DMS114 treated with DMSO at 0.1 percent for 48 hours (cell line): ENCODE data around the gene GTF2H2.
"Not testable (repeated sequence)": the region's sequence is repeated elsewhere in the genome, so short reads cannot be mapped to it uniquely, and the experiment has no call there.

Source experiments
- DNase-seq: peaks from one replicate; lab custom pipeline; 2025; ENCODE audit not compliant: unreplicated experiment; lab: John Stamatoyannopoulos, UW

The GTF2H2 gene

DNA sequence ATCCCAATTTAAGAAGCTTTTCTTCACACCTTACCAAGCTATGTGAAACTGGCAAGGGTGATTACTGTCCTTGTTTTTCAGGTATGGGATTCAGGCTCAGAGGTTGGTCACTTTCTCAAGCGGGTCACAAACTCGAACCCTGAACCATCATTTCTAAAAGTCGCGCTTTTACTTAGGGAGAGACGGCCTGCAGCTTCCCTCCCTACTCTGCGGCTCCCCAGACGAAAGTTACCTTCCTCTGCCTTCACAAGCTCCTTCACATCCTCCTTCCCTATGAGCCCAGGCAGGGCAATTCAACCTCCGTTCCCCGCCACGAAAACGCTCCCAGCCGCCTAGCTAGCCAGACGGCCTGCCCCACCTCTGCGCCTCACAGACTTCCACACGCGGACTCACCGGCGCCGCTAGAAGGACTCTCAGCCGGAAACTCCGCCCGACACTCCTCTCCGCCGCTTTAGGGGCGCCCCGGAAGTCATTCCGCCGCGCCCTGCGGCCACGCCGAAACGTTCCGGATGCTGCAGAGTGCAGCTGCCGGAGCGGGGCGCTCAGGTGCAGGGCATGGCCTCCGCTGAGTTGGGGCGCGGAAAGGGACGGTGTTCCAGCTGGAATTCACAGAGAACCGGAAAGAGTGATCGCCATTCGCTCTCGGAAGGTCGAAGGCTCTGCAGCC lies at the start of gene GTF2H2:
Gene GTF2H2 (minus strand): TSS at position 415 of the 667 bp plus-strand sequence. CDS start 4,913 bp downstream, outside the sequence.
- not testable (repeated sequence) for DNase-seq

- not testable (repeated sequence) for DNase-seq
Measured at GRCh38 chr5:71109730-71110275, 42.3 kb upstream of the GTF2H2 start.

DNA sequence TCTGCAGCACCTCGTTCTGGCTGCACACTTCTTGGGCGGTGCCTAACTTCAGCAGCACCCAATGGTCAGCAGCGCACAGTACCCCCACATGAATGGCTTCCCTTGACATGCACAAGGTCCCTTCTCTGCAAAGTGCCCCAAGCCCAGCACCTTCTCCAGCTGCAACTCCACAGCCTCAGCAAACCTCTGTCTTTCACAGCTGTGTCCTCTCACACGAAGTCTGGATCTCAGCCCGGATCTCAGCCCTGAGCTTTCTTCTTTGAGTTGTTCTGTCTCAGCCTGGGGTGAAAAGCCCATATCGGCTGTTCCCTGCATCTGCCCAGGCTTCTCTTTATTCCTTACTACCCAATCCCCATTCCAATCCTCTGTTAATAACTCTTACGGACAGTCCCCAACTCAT lies 32.5 kb upstream of the GTF2H2 start:
- DNase-seq: not testable (repeated sequence)

- not testable (repeated sequence) for DNase-seq
Measured at GRCh38 chr5:71097930-71098203, 30.4 kb upstream of the GTF2H2 start.

DNA sequence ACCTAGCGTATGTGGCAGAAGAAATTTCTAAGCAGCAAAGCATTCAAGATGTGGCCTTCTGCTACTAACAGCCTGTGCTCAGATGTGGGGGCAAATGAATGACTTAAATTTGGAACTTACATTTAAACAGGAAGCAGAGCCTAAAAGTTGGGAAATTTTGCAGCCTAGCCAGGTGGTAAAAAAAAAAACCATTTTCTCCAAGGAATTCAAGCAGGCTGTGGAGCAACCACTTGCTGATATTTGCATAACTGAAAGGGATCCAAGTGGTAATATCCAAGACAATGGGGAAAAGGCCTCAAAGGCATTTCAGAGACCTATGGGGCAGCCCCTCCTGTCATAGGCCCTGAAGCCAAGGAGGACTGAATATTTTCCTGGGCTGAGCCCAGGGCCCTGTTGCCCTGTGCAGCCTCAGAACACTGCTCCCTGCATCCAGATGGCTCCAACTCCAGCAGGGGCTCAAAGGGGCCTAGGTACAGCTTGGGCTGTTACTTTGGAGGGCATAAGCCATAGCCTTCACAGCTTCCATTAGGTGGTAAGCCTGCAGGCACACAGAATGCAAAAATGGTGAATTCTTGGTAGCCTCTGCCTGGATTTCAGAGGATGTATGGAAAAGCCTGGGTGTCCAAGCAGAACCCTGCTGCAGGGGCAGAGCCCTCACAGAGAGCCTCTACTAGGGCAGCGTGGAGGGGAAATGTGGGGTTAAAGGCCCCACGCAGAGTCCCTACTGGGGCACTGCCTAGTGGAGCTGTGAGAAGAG lies 29.9 kb upstream of the GTF2H2 start:
- not testable (repeated sequence) for DNase-seq

DNA sequence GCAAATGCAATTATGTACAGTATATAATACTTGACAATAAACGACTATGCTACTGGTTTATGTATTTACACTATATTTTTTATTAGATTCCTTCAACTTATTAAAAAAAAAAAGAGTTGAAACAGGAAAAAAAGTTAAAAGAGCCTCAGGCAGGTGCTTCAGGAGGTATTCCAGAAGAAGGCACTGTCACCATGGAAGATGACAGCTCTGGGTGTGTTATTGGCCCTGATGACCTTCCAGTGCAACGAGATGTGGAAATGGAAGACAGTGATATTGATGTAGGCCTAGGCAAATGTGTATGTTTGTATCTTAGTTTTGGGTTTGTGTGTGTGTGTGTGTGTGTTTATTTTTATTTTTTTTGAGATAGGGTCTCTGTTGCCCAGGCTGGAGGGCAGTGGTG lies 22.3 kb upstream of the GTF2H2 start:
- not testable (repeated sequence) for DNase-seq

DNA sequence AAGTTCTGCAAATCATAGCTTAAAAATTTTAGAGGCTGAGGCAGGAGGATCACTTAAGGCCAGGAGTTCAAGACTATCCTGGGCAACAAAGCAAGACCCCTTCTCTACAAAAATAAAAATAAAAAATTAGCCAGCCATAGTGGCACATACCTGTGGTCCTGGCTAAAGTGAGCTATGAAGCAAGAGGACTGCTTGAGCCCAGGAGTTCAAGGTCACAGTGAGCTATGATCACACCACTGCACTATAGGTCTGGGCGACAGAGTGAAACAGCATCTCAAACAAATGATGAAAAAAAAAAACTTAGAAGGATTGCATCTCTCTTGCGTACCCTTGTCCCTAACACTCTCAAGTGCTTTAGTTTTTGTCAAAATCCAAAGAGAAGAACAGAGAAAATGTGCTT lies 21.3 kb upstream of the GTF2H2 start:
- DNase-seq: not testable (repeated sequence)

- not testable (repeated sequence) for DNase-seq
Measured at GRCh38 chr5:71086145-71086544, 18.7 kb upstream of the GTF2H2 start.

DNA sequence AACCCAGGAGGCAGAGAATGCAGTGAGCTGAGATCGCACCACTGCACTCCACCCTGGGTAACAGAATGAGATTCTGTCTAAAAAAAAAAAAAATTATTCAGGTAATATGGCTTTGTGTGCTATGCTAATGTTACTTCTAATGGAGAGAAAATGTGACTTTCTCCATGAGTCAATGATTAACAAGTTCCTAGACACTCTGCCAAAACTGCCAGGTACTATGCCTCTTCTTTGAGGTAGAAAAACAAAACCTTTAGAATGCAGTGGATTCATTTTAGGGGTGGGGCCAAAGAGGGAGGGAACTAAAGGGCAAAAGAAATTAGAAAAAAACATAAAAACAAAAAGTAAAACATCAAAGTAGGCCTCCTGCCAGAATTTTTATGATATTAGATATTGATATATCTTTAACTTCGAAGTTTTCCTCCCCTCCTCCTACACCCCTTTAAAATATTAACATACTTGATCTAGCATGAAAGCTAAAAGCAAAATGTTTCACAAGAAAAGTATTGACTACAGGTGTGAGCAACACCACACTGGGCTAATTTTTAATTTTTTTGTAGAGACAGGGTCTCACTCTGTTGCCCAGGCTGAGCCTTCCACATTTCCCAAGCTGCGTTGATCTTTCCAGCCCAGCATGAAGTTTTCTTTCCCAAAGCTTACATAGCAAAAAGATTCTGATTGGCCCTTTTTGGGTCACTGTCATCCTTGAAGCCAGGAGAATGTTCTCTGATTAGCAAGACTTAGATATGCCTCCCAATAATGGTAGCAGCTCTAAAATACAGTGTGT lies 17.0 kb upstream of the GTF2H2 start:
- DNase-seq: not testable (repeated sequence)

DNA sequence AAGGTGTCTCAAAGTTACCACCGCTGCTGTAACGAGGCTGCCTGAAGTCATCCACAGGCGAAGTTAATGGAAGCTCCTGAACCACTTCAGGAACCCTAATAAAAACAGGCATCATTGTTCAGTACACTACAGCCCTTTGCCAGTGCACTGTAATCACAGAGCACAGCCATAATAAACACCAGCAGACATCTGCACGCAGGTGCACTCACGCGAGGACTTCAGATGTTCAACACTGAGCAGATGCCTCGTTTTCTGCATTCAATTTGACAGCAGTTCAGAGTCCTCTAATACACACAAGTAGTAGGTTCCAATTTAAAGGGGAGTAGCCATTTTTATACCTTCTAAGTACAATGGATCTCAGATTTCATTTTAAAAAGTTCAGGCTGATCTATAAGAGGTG lies 15.4 kb upstream of the GTF2H2 start:
- not testable (repeated sequence) for DNase-seq

DNA sequence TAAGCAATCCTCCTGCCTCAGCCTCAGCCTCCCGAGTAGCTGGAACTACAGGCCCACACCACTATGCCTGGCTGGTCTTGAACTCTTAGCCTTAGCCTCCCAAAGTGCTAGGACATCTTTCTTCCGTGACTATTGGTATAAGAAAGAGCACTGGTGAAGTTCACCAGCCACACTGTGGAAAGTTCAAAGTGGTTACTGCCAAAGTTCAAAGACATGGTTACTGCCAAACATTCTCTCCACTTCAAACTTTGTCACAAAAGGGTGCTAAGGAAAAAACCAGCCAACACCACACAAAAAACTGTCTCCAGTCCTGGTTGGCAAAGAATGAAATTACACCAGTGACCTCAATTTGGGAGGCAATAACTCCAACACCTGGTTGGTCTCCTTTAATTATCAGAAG lies 14.9 kb upstream of the GTF2H2 start:
- DNase-seq: not testable (repeated sequence)

DNA sequence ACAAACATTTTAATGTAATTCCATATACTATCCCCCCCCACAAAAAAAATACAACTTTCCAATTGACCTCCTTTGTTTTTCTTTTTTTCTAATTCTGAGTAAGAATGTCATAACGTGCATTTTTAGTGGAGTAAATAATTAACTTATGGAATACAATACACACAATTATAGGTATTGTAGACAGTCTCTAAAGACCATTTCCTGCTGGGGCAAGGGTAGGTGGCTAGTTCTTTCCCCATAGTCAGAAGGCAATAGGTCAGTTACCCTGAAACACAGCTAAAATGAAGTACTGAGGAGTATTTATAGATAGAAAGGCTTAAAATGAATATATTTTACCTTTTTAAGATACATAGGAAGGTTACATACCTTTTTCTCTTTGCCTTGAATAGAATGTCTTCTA lies 6.2 kb downstream of the GTF2H2 start:
- DNase-seq: not testable (repeated sequence)

DNA sequence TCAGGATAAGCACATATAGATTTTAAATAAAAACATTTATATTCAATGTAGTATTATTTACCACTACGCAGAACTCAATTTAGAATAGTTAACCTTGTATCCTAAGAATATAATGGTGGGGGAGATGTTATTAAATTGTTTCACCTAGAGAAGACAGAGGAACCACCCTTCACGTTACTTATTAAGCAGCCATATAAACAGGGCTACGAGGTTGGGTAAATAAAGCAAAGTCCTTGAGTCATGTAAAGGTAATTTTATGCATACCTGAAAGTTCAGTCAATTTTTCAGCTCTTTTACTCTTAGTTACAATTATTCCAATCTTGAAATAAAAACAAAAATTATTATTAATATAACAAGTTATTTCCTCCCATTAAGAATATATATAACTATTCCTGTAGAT lies 8.1 kb downstream of the GTF2H2 start:
- not testable (repeated sequence) for DNase-seq

DNA sequence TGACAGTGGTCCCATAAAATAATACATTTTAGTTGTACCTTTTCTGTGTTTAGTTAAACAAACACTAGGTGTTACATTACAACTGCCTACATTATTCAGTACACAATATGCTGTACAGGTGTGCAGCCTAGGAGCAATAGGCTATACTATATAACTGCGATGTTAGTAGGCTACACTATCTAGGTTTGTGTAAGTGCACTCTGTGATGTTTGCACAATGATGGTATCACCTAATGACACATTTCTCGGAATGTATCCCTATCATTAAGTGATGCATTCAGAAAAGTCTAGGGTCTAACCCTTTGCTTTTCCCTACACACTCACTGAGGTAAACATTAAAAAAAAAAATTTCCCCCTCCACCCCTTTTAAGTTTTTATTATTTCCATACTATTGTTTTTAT lies 22.7 kb downstream of the GTF2H2 start:
- DNase-seq: not testable (repeated sequence)

DNA sequence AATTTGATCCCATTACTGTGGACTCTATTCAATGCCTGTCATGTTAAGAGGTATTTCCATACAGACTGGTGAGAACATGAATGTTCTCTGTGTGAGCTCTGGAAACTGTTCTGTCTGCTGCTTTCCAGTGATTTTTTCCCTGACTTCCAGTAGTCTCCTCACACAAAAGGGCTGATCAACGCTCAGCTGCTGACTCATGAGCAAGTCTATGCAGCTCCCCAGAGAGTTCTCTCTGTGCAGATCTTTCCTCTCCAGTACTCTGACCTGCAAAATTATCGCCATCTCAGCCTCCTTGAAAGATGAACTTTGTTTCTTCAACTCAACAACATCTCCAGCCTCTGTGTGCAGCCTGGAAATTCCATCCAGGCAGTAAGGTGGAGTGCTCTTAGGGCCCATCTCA lies 23.3 kb downstream of the GTF2H2 start:
- not testable (repeated sequence) for DNase-seq

DNA sequence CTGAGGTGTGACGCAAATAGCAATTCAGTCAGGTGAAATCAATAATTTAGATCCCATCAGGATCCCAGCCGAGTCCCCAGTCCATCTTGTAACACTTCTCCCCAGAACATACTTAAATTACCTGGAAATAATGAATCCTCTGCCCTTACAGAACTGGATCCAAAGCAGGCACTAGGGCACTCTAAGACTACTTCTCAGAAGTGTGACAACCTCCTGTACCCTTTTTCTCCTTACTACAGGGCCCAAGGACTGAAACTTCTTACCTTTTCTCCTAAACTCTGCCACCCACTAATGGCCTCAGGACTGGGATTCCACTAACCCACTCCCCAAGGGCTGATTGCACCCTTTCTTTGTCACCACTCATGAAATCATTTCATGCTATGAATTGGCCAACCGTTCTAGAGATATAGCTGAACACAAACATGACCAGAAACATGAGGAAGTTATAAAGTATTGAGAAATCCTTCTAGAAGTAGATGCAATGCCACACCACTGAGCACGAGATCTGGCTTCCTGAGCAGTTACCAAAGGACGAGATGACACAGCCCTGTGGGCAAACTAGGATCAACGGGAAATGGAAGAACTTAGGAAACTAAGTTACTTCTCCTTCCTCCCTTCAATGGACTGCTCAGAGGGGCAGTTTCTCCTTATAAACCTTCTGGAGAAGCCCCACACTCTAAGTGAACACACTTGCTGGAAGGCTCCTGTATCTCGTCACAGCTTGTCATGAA lies 36.3 kb downstream of the GTF2H2 start:
- not testable (repeated sequence) for DNase-seq

- DNase-seq: not testable (repeated sequence)
Measured at GRCh38 chr5:71025289-71025953, 42.1 kb downstream of the GTF2H2 start, which contains the start of gene NAIP. Gene NAIP (minus strand): TSS chr5:71025339. CDS start chr5:71012915, 12,424 bp downstream.

DNA sequence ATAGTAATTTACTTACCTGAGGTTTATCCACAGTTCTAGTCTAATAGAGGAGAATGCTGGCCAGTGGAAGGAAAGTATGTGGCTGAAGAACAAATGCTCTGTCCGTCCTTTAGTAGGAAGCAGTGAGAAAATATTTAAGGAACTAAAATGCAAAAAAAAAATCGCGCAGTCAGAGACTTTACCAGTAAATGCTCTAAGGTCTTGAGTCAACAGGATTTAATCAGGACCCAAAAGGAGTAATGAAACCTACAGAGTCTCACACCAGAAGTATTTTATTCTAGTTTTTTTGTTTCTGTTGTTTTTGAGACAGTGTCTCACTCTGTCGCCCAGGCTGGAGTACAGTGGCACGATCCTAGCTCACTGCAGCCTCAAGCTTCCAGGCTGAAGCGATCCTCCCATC lies 46.8 kb downstream of the GTF2H2 start:
- not testable (repeated sequence) for DNase-seq

- not testable (repeated sequence) for DNase-seq
Measured at GRCh38 chr5:71018376-71019005, 49.0 kb downstream of the GTF2H2 start.

DNA sequence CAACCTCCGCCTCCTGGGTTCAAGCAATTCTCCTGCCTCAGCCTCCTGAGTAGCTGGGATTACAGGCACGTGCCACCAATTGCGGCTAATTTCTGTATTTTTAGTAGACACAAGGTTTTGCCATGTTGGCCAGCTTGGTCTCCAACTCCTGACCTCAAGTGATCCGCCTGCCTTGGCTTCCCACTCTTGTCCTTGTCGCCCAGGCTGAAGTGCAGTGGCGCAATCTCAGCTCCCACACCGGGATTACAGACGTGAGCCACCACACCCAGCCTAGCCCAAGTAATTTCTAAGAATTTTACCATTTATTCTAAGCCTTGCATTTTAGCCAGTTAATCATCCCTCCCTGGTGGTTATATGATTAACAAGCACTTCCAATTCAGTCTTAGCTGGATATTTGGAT lies 53.3 kb downstream of the GTF2H2 start:
- no peak for DNase-seq
